HG03469 (cell line): ENCODE data around the gene RUFY3.
"Not testable (repeated sequence)": the region's sequence is repeated elsewhere in the genome, so short reads cannot be mapped to it uniquely, and the experiment has no call there.

Experiments used
- ATAC-seq: cut with Tn5 transposase; IDR thresholded peaks from one replicate; pipeline ENCODE4 v1.9.1; 2021; ENCODE audit warnings: mild to moderate bottlenecking, moderate library complexity, moderate number of reproducible peaks; ENCODE audit not compliant: unreplicated experiment

RUFY3 gene

GRCh38 chr4:70734971-70735370 is 13.2 kb downstream of the RUFY3 start:
- no peak for ATAC-seq

GRCh38 chr4:70735915-70736314 is 14.2 kb downstream of the RUFY3 start:
- ATAC-seq: not testable (repeated sequence)

- no peak for ATAC-seq
Observed at GRCh38 chr4:70737006-70737405, 15.2 kb downstream of the RUFY3 start.

GRCh38 chr4:70737409-70737808 is 15.6 kb downstream of the RUFY3 start:
- ATAC-seq: no peak

GRCh38 chr4:70739496-70740337 is 18.0 kb downstream of the RUFY3 start:
- ATAC-seq: no peak

- ATAC-seq: no peak
Observed at GRCh38 chr4:70741867-70742658, 20.3 kb downstream of the RUFY3 start.

- ATAC-seq: no peak
Observed at GRCh38 chr4:70743731-70744130, 22.0 kb downstream of the RUFY3 start.

GRCh38 chr4:70746179-70746839 is 24.5 kb downstream of the RUFY3 start:
- ATAC-seq: no peak

GRCh38 chr4:70747874-70748273 is 26.1 kb downstream of the RUFY3 start:
- no peak for ATAC-seq

GRCh38 chr4:70749313-70749712 is 27.5 kb downstream of the RUFY3 start:
- ATAC-seq: peak; percentile 77

GRCh38 chr4:70752236-70752635 is 30.5 kb downstream of the RUFY3 start:
- ATAC-seq: no peak

GRCh38 chr4:70753630-70754029 is 31.9 kb downstream of the RUFY3 start:
- no peak for ATAC-seq

GRCh38 chr4:70754470-70754869 is 32.7 kb downstream of the RUFY3 start:
- ATAC-seq: peak; percentile 73

- peak; percentile 45 for ATAC-seq
Observed at GRCh38 chr4:70754990-70755688, 33.4 kb downstream of the RUFY3 start.

GRCh38 chr4:70759126-70759525 is 37.4 kb downstream of the RUFY3 start:
- ATAC-seq: no peak

- ATAC-seq: no peak
Observed at GRCh38 chr4:70759627-70760026, 37.9 kb downstream of the RUFY3 start.

GRCh38 chr4:70760662-70761061 is 38.9 kb downstream of the RUFY3 start:
- ATAC-seq: no peak

- no peak for ATAC-seq
Observed at GRCh38 chr4:70761276-70761816, 39.6 kb downstream of the RUFY3 start.

GRCh38 chr4:70765368-70765767 is 43.6 kb downstream of the RUFY3 start:
- no peak for ATAC-seq

- no peak for ATAC-seq
Observed at GRCh38 chr4:70768301-70768948, 46.7 kb downstream of the RUFY3 start.
